GM12801 (cell line): Measurements from ENCODE around the gene ECD.

Experiments
- TF ChIP-seq, protein P1 (sequence below): IDR thresholded peaks from one replicate; pipeline ENCODE4 v1.5.1; 2011; ENCODE audit warnings: control low read depth; ENCODE audit not compliant: insufficient read length; ENCODE audit errors: extremely low read depth

Gene ECD

DNA sequence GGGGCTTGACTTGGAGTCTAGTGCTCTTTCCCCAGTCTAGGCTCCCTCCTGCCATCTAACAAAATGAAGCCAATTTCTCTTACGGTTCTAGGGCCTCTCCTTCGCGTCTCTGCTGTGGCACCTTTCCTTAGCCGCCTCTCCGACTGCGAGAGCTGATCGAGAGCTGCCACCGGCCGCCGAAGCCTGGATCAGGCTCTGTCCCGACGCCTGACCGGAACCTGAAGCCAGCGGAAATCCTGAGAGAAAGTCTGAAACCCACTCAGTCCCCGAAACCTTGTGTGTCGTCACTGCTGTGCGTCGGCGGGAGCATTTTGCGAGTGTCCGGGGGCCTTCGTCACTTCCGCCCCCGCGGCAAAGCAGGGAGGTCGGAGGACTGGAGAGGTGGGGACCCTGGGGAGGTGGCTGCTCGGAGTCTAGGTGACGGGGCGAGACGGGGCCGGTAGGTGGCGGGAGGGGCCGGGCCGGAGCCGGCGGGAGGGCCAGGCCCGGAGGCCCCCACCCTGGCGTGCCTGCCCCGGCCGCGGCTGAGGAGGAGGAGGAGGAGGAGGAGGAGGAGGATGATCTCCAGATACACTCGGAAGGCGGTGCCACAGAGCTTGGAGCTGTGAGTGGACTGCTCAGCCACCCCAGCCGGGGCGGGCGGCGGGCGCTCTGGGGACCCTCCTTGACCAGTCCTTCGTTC is at the start of gene ECD, which contains the start of gene FAM149B1:
Gene ECD, minus strand, starts transcription at position 226 of the 682 bp plus-strand sequence. CDS start 4,071 bp downstream, outside the sequence.
Gene FAM149B1, plus strand, starts transcription at position 337 of the 682 bp plus-strand sequence. Its CDS starts 221 bp downstream, at position 558.
- TF ChIP-seq, protein P1, sequence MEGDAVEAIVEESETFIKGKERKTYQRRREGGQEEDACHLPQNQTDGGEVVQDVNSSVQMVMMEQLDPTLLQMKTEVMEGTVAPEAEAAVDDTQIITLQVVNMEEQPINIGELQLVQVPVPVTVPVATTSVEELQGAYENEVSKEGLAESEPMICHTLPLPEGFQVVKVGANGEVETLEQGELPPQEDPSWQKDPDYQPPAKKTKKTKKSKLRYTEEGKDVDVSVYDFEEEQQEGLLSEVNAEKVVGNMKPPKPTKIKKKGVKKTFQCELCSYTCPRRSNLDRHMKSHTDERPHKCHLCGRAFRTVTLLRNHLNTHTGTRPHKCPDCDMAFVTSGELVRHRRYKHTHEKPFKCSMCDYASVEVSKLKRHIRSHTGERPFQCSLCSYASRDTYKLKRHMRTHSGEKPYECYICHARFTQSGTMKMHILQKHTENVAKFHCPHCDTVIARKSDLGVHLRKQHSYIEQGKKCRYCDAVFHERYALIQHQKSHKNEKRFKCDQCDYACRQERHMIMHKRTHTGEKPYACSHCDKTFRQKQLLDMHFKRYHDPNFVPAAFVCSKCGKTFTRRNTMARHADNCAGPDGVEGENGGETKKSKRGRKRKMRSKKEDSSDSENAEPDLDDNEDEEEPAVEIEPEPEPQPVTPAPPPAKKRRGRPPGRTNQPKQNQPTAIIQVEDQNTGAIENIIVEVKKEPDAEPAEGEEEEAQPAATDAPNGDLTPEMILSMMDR = no peak

DNA sequence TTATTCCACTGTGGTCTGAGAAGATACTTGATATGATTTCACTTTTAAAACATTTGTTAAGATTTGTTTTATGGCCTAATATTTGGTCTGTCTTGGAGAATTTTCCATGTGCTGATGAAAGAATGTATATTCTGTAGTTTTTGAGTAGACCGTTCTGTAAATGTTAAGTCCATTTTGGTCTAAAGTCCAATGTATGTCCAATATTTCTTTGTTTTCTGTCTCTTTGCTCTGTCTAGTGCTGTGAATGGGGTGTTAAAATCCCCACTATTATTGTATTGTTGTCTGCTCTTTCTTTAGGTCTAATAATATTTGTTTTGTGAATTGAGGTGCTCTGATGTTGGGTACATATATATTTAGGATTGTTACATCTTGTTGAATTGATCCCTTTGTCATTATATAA is 47.9 kb upstream of the ECD start:
- TF ChIP-seq, protein P1 = no peak

DNA sequence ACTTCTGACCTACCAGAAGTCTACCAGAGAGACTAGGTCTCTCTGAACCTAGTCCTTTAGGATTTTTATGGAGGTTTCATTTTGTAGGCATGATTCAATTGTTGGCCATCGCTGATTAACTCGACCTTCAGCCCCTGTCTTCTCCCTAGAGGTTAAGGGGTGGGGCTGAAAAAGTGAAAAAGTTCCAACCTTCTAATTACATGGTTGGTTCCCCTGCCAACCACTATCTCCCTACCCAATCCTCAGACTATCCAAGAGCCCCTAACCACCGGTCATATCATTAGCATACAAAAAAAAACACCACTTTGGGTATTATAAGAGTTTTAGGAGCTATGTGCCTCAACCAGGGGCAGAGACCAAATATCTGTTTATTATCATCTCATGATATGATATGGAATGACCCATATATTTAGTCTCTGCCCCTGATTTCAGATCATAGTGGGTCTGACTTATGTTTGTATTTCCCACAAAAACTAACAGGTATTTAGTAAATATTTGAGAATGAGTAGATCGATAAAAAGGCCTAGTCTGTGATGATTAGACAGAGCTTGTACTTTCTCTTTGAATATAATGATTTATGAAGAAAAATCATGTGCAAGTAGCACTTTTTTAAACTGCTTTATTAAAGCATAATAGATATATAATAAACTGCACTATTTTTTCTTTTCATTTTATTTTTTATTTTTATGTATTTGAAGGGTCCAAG is 43.5 kb upstream of the ECD start:
- TF ChIP-seq, protein P1 = no peak

DNA sequence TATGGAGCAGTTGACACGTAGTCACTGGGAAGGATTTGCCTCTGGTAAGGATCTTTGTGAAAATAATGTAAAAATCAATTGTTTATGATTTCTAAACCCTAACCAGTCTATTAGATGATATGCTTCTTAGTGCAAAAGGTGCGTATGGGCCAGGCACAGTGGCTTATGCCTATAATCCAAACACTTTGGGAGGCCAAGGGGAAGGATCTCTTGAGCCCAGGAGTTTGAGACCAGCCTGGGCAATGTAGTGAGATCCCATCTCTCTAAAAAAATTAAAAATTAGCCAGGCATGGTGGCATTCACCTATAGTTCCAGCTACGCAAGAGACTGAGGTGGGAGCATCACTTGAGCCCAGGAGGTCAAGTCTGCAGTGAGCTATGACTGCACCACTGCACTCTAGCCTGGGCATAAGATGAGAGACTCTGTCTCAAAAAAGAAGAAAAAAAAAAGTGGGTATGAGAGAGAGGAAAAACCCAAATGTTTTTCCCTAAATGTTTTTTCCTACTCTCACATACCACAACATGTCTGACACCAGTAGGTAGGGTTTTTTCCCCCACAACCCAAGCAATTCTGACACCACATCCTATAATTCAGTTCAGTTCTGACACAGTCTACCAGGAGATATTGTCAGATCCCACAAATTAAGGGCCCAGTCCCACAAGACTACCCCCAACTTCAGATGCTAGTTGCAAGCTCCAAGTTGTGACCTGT is 42.7 kb upstream of the ECD start:
- TF ChIP-seq, protein P1 = no peak

DNA sequence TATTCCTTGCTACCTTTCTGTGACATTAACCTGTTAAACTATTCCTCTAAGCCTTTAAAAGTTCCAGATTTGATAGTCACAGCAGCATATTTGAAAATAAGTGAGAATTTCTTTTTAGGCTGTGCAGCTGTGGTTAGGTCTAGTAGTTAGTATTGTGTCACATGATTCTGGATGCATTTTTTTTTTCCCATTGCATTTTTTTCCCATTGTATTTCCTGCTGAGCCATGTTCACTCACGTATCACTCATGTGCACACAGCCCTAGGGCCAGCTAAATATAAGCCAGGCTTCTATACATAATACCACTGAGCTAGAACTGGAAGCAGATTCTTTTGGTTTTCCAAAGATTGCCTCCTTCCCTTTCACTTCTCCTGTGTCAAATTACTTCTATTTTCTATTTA is 41.9 kb upstream of the ECD start:
- TF ChIP-seq, protein P1 = no peak

DNA sequence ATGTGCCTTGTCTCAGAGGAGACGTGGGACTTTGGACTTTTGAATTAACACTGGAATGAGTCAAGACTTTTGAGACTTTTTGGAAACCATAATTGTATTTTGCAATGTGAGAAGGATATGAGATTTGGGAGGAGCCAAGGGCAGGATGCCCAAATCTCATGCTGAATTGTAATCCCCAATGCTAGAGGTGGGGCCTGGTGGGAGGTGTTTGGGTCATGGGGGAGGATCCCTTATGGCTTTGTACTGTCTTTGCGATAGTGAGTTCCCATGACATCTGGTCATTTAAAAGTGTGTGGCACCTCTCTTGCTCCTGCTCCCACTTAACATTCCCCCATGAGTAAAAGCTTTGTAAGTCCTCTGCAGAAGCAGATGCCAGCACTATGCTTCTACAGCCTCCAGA is 40.1 kb upstream of the ECD start:
- TF ChIP-seq, protein P1 = no peak

DNA sequence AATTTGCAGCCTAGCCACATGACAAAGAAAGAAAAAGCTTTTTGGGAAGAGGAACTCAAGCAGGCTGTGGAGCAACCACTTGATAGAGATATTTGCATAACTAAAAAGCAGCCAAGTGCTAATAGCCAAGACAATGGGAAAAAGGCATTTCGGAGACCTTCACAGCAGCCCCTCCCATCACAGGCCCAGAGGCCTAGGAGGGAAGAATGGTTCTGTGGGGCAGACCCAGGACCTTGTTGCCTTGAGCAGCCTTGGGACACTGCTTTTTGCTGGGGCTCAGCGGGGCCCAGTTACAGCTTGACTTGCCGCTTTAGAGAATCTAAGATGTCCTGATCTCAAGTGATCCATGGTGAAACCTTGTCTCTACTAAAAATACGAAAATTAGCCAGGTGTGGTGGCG is 38.6 kb upstream of the ECD start:
- TF ChIP-seq, protein P1 = no peak
